Esophagus squamous epithelium (tissue), 4 donors: ENCODE results near the gene ST3GAL5.

Experiments used
- CTCF ChIP-seq, 6 experiments: fragments of 450-650 bp in 4 of 6; fragments of 200-600 bp in 2 of 6; sonication (generic) in 2 of 6; IDR thresholded peaks; one replicate each; pipeline ENCODE4 v1.5.1; 2016 to 2019; ENCODE audit warnings: antibody characterized with exemption in 6 of 6, mild to moderate bottlenecking in 4 of 6, moderate library complexity in 4 of 6
- POLR2A ChIP-seq, 4 donors: fragments of 450-650 bp; IDR thresholded peaks; one replicate each; pipeline ENCODE4 v1.6.1; 2017; ENCODE audit warnings: antibody characterized with exemption in 4 of 4, mild to moderate bottlenecking in 4 of 4, moderate library complexity in 3 of 4

DNA sequence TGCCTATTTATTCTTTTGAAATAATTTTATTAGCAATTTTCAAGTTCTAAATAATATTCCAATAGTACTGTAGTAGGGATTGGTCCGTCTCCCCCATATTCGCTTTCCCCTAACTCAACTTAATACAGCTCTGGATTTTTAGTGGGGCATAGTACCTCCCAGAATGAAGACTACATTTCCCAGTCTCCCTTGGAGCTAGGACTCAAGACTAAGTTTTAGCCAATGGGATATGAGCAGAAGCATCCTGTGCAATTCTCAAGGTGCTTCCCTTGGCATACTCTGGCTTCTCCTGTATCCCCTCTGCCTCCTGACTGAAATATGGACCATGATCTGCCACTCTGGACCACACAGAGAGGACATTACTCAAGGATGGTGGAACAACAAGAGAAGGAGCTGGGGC lies 24.1 kb downstream of the ST3GAL5 start:
- no peak for TF ChIP-seq CTCF (IDR thresholded peaks at IDR 0.05)
- no peak for TF ChIP-seq POLR2A (IDR thresholded peaks at IDR 0.05)
